ENCODE measurements around the gene KCNMA1.

KCNMA1 gene

DNA sequence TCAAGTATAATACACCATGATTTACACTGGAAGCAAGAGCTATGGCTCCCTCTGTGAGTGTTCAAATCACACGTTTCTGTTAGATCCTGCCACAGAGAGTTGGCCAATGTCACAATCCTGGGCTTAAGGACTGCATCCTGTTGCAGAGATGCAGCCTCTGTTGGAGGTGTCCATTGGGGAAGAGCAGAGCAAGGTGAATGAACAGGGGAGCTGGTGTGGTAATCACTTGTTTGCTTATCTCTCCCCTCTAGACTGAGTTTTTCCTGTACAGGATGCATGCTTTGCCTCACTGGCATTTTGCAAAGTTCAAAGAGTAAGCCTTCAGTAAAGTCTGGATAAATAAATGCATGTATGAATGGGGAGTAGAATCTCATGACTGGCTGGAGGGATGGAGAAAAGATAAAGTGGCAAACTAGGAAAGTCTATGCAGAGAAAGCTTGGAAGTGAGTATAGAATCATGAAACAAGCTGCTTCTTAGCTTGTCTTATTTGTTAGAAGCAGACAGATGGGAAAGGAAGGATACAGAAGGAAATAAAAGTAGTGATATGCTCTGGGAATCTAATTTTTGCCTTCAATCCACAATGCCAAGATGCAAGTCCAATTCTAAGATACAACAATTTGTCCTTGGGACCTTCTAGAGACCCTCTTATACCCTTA, 605.9 kb downstream of the KCNMA1 start:
- no peak for DNase-seq

DNA sequence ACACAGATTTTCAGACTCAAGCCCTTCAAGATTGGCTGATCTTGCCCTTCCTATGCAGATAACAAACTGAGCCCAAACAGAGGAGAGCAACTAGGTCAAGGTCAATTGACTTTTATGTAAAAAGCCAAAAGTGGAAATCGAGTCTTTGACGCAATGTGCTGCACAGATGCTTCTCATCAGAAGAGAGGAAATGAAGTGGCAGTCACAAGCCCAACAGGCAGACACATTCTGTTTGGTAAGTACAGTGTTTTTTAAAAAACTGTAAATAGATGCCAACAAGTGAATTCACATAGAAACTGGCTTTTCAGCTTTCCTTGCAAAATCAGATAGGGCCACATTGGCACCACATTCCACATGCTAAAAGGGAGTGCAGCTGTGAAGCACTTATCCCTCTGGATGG, 606.6 kb downstream of the KCNMA1 start:
- peak; percentile 30 to 55 (median 46) for DNase-seq

DNA sequence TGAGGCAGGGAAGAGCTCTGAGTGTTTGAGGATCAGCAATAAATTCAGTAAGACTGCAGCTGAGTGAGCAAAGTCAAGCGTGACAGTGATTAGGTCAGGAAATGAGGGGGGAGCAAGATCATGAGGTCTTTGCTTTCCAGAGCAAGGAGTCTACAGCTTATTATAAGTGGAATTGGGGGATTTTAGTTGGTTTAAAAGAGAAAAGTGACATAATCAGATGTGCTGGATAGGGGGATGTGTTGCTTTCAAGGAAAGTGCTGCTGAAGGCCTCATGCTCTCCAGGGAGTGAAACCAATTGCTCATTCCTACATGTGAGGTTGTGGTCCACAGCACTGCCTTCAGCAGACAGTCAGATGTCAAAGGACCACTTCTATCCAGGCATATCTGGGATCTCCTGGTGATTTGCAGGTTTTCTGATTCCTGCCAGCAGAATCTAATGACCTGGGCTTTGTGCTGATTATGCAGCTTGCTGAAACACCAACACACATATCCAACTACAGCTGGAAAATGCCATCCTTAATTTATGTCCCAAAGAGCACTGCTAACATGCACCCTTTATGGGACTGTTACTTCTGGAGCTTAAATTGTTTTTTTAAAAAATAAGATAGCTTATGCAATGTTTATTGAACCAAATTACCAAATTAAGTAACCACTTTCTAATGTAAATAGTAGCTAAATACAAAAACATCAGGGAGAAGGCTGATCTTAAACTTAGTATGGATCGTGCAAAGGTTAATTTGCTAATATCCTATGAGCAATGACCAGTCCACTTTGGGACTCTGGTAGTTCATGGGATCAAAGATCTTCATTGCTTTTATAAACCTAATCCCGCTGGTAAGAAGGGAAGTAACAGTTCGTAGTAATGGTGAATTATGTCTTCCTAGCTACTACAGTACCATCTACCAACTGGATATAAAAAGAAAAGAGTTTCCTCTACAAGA, 607.6 kb downstream of the KCNMA1 start:
- DNase-seq, result peak; percentile 36 to 52 (median 46)

DNA sequence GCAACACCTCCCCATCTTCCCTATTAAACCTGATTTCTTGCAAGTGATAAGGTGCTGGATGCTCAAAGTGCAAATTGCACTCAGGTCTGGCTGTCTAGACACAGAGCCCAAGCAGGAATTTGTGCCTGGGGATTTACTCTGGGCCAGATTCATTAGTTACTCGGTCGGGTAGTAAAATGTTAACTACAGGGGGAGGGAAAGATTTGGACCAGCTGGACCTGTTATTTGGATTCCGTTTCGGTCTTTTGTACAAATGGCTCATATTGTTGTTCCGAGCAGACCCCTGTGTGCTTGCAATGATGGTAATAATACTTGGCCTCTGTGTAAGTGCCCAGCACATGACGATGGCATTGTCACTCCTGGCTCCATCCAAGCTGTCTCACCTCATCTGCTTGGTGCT, 609.6 kb downstream of the KCNMA1 start:
- DNase-seq, result no peak

DNA sequence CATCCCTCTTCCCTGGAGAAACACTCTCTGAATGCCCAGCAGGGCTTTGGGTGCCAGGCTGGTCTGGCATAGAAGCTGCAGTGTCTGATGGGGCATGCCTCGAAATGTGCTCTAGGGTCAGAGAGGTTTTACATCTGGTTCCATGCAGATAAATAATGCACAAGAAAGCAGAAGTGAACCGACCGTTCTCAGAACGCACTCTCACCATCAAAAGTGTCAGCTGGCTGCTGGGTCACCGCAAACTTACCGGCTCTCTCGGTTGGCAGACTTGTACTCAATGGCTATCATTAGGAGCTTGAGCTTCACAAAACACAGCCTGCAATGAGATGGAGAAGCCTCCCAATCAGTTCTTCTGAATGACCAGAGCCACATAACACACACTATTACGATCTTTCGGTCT, 610.0 kb downstream of the KCNMA1 start:
- peak; percentile 19 to 37 (median 26) for DNase-seq

DNA sequence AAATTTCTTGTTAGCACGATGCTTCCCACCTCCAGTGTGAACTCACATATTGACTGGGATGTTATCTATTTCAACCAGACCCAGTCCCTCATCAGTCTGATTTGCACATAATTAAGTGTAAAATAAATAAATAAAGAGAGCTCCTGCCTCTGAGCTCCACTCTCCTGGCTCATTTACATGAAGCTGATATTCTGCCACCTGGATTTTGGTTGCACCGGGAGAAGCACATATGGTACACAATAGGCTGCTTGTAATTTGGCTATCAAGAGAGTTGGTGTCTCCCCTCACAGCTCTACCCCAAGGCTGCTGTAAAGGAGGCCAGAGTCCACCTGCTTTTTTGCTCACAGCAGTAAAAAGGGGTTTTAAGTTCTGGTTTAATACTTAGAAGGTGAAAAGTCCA, 610.5 kb downstream of the KCNMA1 start:
- no peak for DNase-seq

DNA sequence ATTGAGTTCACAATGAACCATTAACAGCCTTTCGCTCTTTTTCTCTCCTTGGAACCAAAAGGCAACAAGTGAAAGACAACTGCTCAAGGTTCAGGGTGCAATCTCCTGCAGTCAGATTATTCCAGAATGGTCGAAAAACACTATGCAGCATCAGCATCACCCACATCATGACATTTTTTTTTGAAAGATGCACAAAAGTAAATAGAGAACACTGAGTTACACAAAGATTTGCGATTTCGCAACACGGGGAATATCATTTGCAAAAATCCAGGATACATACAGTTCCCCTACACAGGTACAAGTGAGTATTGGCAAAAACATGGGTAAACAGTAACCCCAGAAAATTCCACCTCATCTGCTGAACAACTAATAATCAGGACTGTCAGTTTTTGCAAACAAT, 611.5 kb downstream of the KCNMA1 start:
- no peak for DNase-seq

DNA sequence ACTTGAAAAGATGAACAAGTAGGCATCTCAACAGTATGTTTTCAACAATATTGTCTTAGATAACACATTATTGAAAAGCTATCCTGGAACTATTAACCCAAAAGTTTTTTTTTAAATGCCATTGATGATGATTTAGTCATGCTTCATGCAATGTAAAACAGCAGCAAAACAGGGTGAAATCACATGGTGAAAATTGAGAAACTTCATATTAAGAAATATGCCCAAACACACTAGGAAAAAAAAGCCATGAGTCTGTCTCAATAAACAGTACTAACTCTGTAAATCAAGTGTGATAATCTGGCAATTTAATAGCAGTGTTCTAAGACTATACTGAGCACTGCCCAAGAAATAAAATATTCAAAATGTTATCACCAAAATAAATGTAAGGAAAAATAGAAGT, 613.1 kb downstream of the KCNMA1 start:
- DNase-seq, result peak in 2 of 4 experiments; percentile 49 to 53

DNA sequence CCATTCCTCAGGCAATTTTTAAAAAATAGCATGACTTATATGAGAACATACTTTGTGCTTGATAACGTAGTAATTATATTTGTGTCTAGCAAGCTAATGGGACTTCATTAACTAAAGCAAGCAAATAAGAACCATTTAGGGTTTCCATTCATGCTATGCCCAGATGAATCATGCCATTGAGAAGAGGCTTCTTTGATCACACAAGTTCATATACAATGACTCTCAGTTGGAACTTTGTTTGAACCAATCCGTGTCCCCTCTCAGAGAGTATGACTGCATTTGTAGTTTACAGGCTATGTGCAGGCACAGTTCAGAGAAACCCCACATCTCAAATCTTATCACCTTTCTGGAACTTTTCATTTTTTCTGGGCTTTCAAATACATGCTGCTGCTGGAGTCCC, 614.2 kb downstream of the KCNMA1 start:
- DNase-seq, result no peak

DNA sequence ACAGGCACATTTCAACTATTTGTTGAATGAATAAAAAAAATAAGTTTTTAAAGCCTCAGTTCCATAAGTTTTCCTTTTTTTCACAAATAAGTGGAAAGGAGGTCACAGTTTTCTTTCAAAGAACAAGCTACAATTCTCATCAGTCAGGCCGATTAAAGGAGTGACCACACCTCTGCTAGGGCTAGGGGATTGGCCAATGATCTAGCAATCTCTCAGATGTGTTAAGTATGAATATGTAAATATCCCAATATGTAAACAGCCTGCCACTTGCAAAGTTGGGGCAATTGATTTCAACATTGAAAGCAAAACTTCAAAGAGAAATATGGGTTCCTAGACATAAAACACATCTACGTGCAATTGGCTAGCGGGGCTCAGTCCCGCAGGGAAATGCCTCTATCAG, 614.9 kb downstream of the KCNMA1 start:
- DNase-seq, result no peak

DNA sequence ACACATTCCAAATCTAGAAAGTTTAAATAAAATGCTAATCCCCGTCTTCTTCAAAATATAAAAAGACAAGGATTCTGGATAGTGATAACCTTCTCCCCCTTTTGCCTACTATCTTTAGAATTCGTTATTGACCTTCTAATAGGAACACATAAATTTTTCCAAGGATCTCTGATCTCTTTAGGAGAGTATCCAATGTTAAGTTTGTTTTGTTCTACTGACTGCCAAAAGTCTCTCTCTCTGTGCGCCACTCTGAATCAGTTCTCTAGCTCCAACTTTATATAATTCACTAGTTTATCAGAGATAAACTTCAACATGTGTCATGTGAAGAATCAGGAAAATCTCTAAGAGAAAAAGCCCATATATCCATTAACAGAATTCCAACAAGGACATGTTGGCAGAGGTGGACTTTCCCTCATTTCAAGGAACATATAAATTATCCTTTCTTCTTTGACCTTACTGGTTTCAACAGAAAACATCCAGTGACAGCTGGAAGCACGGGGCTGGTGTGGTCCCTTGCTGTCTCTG, 615.6 kb downstream of the KCNMA1 start:
- no peak for DNase-seq

DNA sequence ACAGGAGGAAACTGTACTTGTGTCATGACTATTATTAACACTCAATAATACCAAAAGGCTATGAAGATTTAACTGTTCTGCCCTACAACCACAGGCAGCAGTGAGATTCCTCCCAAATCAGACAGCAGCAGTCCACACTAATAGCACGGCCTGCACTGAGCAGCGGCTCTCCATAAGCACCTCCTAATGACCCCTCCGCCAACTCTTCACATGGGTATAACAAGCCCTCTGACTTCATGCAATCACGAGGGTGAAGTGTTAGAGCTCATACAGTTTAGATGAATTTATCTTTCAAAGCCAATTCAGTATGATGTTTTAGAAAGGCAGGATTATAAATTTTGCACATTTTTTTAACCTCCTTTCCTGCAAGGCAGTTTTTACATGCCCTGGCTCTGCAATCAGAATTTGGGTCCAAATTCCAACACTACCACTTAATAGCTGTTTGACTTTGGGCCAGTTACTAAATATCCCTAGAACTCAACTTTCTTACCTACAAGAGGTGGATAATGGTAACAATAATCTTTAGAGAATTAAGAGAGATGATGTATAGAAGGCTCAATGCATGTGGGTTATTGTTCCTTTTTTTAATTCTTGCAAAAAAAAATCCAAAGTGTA, 617.1 kb downstream of the KCNMA1 start:
- no peak for DNase-seq

DNA sequence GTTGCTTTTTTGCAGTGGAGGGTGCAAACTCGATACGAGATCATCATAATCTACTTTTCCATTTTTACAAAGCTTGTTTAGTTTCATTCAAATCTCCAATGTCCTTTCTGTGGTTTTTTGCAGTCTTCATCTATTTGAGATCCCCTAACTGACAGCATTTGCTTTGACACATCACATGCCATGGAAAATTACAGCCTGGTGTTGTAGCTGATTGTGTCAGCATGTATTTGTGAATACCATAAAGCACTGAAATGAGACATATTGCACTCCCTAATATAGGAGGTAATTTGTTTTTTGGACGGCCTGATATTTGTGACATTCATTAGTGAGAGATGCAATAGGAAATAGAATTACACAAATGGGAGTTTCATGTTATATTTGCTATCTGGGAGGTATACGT, 620.8 kb downstream of the KCNMA1 start:
- no peak for DNase-seq

DNA sequence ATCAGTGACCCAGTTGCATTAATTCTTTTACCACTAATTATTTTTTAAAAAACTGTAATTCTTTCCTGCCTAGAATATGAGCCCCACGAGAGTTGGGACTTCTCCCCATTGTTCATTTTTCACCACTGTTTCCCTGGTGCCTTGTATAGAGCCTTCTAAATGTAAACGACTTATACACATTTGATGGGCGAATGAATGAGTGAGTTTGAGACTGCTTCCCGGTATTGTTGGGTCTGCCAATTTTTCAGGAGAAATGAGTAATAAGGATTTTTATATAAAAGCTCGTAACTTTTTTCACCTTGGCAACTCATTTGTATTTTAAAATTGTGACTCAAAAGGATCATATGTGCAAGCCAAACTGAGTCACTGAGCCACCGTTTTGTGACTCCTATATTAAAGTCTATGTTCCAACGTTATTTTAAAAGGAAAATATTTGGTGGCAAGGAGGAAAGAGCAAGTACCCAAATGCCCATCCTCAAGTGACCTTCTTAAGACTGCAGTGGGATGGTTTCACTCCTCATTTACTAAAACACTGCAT, 621.3 kb downstream of the KCNMA1 start:
- no peak for DNase-seq

DNA sequence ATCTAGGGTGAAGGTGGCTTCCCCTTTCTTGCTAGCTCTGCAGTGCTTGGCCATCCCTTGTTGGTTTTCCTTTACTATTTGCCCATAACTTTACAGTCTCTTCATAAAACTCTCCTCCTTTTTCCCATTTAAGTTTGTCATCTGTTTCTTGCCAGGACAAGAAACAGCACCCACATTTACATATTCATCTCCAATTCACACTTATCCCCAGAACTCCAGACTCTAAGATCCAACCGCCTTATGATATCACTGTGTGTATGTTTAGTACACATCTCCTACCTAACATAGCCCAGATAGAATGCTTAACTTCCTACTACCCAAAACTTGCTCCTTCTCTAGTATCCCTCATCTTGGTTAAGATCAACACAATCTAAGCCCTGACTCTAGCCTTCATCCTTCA, 622.2 kb downstream of the KCNMA1 start:
- no peak for DNase-seq

DNA sequence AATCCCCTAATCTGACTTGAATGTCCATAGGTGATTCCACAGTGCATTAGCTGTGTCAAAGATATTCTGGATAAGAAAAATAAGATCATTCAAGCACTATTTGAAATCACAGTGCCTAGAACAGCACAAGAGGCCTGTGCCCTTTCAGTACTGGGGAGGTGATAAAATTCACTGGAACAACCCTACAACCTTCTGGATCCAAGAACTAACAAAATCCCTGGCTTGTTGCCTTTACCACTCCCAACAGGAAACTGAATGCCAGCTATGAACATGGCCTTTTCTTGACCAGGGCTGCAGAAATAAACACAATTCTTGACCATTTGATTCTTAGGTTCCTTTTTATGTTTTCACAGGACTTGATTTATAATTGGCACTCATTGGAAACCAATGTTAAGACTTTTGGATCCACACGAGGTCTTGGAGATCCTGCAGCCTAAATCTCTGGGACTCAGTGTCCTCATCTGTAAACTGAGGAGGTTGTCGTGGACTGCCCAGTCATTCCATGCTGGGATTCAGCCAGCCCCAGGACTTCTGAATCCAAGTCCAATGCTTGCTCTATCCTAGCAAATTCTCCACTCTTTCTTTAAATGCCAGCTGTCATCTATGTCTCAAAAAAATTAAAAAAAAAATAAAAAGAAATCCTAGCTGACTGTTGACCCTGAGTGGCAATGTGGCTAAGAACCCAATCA, 624.7 kb downstream of the KCNMA1 start:
- DNase-seq, result no peak

DNA sequence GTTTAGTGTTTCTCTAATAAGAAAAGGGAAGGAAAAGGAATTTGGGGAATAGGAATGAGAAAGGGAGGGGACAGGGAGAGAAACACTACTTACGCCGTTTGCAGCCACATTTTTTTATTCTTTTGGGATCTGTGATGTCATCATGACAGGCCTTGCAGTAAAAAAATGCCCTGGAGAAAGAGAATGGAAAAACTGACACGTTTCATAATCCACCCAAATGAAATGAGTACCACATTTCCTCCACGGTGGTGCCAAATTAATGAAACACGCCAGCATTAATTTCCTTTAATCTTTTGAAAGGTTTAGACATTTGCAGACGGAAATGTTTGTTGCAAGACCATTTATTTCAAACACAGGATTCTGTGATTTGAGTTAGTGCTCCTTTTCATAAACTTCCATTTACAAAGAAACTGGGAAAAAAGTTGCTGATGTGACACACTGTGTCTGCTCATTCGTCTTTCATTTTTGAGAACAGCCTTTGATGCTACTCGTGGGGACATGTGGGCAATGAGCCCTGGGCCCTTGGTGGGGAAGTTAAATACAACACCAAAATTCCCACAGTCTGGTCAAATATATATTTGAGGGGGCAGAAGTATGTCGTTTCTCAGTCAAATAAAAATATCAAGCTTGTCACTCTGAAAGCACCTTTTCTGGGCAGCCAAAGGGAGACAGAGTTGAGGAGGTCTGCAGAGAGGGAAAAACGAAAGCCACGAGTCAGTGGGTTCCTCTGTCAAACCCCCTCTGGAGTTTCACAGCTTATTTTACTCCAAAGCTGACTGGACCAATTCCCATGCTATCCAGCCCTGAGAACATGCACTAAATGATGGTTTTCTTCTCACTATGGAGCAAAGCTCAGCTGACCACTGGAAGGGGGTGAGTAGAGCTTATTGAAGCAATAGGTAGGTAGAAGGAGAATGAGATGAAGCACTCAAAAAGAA, 625.5 kb downstream of the KCNMA1 start:
- DNase-seq, result no peak

DNA sequence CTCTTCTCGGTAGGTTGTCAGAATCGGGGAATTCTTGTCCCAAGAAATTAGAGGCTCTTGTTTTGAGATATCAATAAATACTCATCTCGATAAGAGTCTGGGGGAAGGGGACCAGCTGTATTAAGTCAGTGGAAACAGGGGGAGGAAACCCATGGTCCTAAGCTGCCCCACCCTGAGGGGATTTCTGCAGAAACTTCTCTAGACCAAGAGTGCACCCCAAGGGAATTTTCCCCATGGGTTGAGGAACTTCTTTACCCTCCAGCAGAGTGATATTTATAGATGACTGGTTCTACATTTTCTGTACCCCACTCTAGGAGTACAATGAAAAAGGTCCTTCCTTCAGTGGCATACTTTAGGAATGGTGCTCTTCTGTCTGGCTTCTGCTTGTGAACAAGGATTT, 627.2 kb downstream of the KCNMA1 start:
- DNase-seq, result no peak

DNA sequence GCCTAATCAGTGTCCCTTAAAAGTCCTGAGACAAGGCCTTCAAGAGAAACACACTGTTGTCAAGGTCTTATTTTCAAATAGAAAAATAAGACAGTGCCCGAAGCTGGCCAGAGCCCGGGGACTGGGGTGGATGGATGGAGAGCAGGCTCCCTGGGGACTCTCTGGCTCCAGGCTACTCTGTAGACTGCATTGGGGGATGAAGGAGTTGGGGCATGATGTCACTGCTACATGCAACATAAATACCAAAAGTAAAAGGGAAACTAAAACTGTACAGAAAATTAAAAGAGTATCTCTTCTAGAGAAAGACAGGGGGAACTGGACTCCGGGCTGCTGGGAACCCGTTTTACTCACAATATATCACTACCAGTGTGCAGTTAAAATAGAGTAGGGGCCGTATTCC, 629.8 kb downstream of the KCNMA1 start:
- DNase-seq, result no peak

DNA sequence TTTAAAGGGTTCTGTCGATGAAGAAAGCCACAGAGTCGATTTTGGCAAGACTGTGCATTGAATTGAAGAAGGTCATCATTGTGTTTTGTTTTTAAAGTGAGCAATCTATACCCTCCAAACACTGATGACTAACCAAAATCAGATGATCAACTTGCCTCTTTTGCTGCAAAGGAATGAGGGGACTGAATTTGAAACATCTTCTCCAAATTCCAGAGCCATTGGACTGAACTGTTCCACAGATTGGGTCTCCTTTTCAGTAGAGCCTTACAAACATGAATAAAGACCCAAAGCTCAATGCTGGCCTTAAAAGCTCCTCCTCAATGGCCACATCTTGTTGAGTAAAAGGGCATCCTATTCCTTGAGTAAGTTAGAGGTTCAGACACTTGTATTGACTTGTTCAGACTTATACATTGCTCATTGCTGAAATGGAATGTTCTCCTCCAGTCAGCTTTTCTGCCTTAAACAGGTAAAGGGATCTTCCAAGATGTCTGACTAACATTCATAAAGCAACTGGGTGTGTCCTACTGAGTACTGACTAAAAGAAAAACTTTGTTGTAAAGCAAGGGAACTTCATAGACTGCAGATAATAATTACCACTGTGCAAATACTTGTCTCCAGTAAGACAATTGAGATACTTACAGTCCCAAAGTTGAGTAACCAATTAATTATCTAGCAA, 630.6 kb downstream of the KCNMA1 start:
- no peak for DNase-seq

DNA sequence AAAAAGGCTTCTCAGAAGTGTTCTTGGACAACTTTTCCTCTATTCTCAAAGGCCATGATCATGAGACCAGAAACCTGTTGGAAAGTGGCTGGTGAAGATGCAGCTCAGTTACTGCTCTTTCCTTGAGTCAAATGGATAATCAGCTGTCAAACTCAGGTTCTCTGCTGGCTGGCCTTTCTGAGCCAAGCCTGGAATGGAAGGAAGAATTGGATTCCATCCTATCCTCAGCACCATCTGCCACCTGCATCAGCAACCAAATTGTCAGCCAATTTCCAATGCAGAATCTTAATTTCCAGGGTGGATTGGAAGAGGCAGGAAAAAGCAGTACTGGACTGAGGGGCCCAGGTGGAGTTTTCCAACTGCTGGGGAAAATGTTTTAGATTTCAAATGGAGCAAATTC, 631.7 kb downstream of the KCNMA1 start:
- DNase-seq, result no peak

Data from suppressor macrophage (primary cell).